MM.1S (cell line): ENCODE data around the gene DENND1A.
A peak's percentile ranks its signal among the peaks of the same experiment; 100 is the strongest.
"Not testable (repeated sequence)": the region's sequence is repeated elsewhere in the genome, so short reads cannot be mapped to it uniquely, and the experiment has no call there.

Experiments used
- DNase-seq: peaks from one replicate; pipeline ENCODE4 v3.0.0-alpha.2; 2015
- H2AFZ ChIP-seq: fragments of 300-600 bp; sonication (generic); 2 replicates; pipeline ENCODE4 v1.6.0; 2016; ENCODE audit warnings: antibody characterized with exemption, low read length
- H3F3A ChIP-seq: fragments of 300-600 bp; sonication (generic); 2 replicates; pipeline ENCODE4 v1.6.1; 2016; ENCODE audit warnings: mild to moderate bottlenecking, antibody characterized with exemption, low read length, moderate library complexity, mixed read lengths; ENCODE audit not compliant: insufficient read depth
- H3K27ac ChIP-seq: fragments of 300-600 bp; sonication (generic); 2 replicates; pipeline ENCODE4 v1.5.1; 2016; ENCODE audit warnings: mild to moderate bottlenecking, low read length
- H3K27me3 ChIP-seq: fragments of 300-600 bp; sonication (generic); replicated peaks from 2 replicates; pipeline ENCODE4 v1.6.0; 2016; ENCODE audit warnings: low read length; ENCODE audit not compliant: insufficient read depth
- H3K36me3 ChIP-seq: fragments of 300-600 bp; sonication (generic); replicated peaks from 2 replicates; pipeline ENCODE4 v1.6.1; 2016; ENCODE audit warnings: mild to moderate bottlenecking, low read length, mixed read lengths; ENCODE audit not compliant: insufficient read depth
- H3K4me1 ChIP-seq: fragments of 300-600 bp; sonication (generic); 2 replicates; pipeline ENCODE4 v1.6.1; 2016; ENCODE audit warnings: low read length, mixed read lengths
- H3K4me2 ChIP-seq: fragments of 300-600 bp; sonication (generic); 2 replicates; pipeline ENCODE4 v1.6.0; 2016; ENCODE audit warnings: low read depth, low read length
- H3K4me3 ChIP-seq: fragments of 300-600 bp; sonication (generic); 2 replicates; pipeline ENCODE4 v1.5.1; 2016; ENCODE audit warnings: low read length, mixed read lengths
- H3K79me2 ChIP-seq: fragments of 300-600 bp; sonication (generic); 2 replicates; pipeline ENCODE4 v1.6.1; 2016; ENCODE audit warnings: mixed run types, low read length, mixed read lengths
- H3K9ac ChIP-seq: fragments of 300-600 bp; sonication (generic); 2 replicates; pipeline ENCODE4 v1.6.1; 2016; ENCODE audit warnings: low read length, mixed read lengths
- H3K9me2 ChIP-seq: fragments of 300-600 bp; sonication (generic); replicated peaks from 2 replicates; pipeline ENCODE4 v1.6.1; 2016; ENCODE audit warnings: mild to moderate bottlenecking, low read length, mixed read lengths; ENCODE audit not compliant: insufficient read depth
- H3K9me3 ChIP-seq: fragments of 300-600 bp; sonication (generic); replicated peaks from 2 replicates; pipeline ENCODE4 v1.6.1; 2016; ENCODE audit warnings: mild to moderate bottlenecking, low read length, mixed read lengths; ENCODE audit not compliant: insufficient read depth
- H4K20me1 ChIP-seq: fragments of 300-600 bp; sonication (generic); 2 replicates; pipeline ENCODE4 v1.6.1; 2016; ENCODE audit warnings: mild to moderate bottlenecking, low read length, moderate library complexity, mixed read lengths; ENCODE audit not compliant: insufficient read depth
- CTCF ChIP-seq: fragments of 300-600 bp; sonication (generic); IDR thresholded peaks from 2 replicates; pipeline ENCODE4 v1.5.1; 2016; ENCODE audit warnings: antibody characterized with exemption, low read length, mixed read lengths
- EZH2 ChIP-seq: fragments of 300-600 bp; sonication (generic); optimal IDR thresholded peaks from 2 replicates; pipeline ENCODE3; 2017; ENCODE audit warnings: low read depth, mild to moderate bottlenecking, antibody characterized with exemption, low read length, mixed read lengths
- EZH2phosphoT487 ChIP-seq: fragments of 300-600 bp; sonication (generic); IDR thresholded peaks from 2 replicates; pipeline ENCODE4 v1.6.1; 2018; ENCODE audit warnings: antibody characterized with exemption, low read length

The DENND1A gene

GRCh38 chr9:123637945-123638634, 291.8 kb downstream of the DENND1A start:
- Histone ChIP-seq H3K4me3 (no peak overlapping the region; the same call in 1 of the 2 replicates), H3K27me3 (no peaks in the 10 kb centered on the region), H3K27ac (peak overlapping the region; percentile 22; the same call in 1 of the 2 replicates), H3K79me2 (no peaks in the 10 kb centered on the region), H4K20me1 (no peaks in the 10 kb centered on the region), H3K9ac (no peak overlapping the region), H3K9me2 (no peaks in the 10 kb centered on the region), H2AFZ (no peak overlapping the region), H3K4me1 (0 out of 2 replicates have a peak, but pooled peaks cover 4% of the 10 kb centered on the region), H3F3A (no peaks in the 10 kb centered on the region), H3K4me2 (peak overlapping the region; percentile 47), H3K9me3 (no peaks in the 10 kb centered on the region), H3K36me3 (no peaks in the 10 kb centered on the region)
- DNase-seq: peak; percentile 64
- TF ChIP-seq EZH2 (no peak), CTCF (no peak), EZH2phosphoT487 (no peak)

GRCh38 chr9:123637606-123637944, 292.4 kb downstream of the DENND1A start:
- no peak overlapping the region for H2AFZ ChIP-seq
- H3K9ac ChIP-seq: no peak overlapping the region
- 0 out of 2 replicates have a peak, but pooled peaks cover 4% of the 10 kb centered on the region for H3K4me1 ChIP-seq
- no peaks in the 10 kb centered on the region for H3K9me2 ChIP-seq
- H3K27me3 ChIP-seq: no peaks in the 10 kb centered on the region
- H3K9me3 ChIP-seq: no peaks in the 10 kb centered on the region
- H4K20me1 ChIP-seq: no peaks in the 10 kb centered on the region
- no peaks in the 10 kb centered on the region for H3F3A ChIP-seq
- TF ChIP-seq CTCF (no peak), EZH2phosphoT487 (no peak), EZH2 (no peak)
- H3K4me2 ChIP-seq: peak overlapping the region; percentile 47
- H3K36me3 ChIP-seq: no peaks in the 10 kb centered on the region
- H3K27ac ChIP-seq: no peak overlapping the region
- H3K4me3 ChIP-seq: no peak overlapping the region; the same call in 1 of the 2 replicates
- no peaks in the 10 kb centered on the region for H3K79me2 ChIP-seq
- DNase-seq: peak; percentile 15

GRCh38 chr9:123636805-123637204, 293.1 kb downstream of the DENND1A start:
- H3K27ac ChIP-seq, H3F3A ChIP-seq, H2AFZ ChIP-seq, H3K9ac ChIP-seq, H3K4me3 ChIP-seq, DNase-seq, H3K4me1 ChIP-seq, H3K9me2 ChIP-seq, H3K36me3 ChIP-seq, H3K79me2 ChIP-seq, H3K9me3 ChIP-seq, H3K4me2 ChIP-seq, H4K20me1 ChIP-seq, H3K27me3 ChIP-seq: not testable (repeated sequence)

- Histone ChIP-seq H3K9me2 (no peaks in the 10 kb centered on the region), H3K9ac (no peak overlapping the region), H3F3A (no peaks in the 10 kb centered on the region), H3K36me3 (no peaks in the 10 kb centered on the region), H3K4me3 (no peak overlapping the region), H3K4me2 (no peak overlapping the region), H3K4me1 (no peaks in the 10 kb centered on the region), H2AFZ (no peak overlapping the region), H4K20me1 (no peaks in the 10 kb centered on the region), H3K79me2 (no peaks in the 10 kb centered on the region), H3K9me3 (no peaks in the 10 kb centered on the region), H3K27me3 (no peaks in the 10 kb centered on the region), H3K27ac (no peak overlapping the region)
- TF ChIP-seq EZH2 (no peak), EZH2phosphoT487 (no peak)
- DNase-seq: no peak
Measured at GRCh38 chr9:123631862-123632261, 298.1 kb downstream of the DENND1A start.
